ENCODE measurements around the gene SGCA. TPM values are rescaled to one million over a fixed set of nuclear protein-coding genes. Genes with fewer than 3 reads are reported as not detected.

The SGCA gene
- total RNA-seq, 4 donors from 2014 or later = 1.1 to 4.9 (median 2.6) TPM; not detected in 1

GRCh38 chr17:50136096-50136687, 29.6 kb upstream of the SGCA start:
- TF ChIP-seq CTCF (IDR thresholded peaks at IDR 0.05) = no peak
- ATAC-seq (ENCODE audit: low FRiP score) (no peak), DNase-seq (ENCODE audit: low spot score) (no peak)

GRCh38 chr17:50137042-50137441, 28.8 kb upstream of the SGCA start:
- ATAC-seq (ENCODE audit: low FRiP score) (no peak), DNase-seq (ENCODE audit: low spot score) (no peak)
- no peak for TF ChIP-seq CTCF (IDR thresholded peaks at IDR 0.05)

DNA sequence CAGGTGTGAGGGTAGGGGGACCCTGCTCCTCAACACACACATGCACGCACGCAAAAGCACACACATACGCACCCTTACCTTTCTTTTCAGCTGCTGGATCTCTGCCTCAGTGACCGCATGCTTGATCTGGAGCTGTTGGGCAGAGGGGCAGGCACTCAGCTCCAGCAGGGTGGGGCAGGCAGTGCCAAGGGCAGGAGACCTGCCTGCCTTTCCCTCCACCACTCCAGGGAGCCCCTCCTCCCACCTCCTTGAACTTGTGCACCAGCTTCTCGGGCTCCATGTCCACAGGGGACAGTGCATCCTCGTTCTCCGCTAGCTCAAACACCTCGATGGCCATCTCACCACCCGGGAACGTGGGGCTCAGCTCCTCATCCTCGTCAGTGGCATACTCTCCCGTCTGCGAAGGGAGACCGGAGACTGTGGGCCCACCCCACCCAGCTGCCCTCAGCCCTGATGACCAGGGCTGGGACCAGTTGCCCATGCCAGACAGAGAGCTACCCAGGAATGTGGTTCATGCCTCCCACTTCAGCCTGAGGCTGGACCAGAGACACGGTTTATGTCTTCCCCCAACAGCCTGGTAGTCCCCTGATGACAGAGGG, 26.5 kb upstream of the SGCA start:
- no peak for TF ChIP-seq CTCF (IDR thresholded peaks at IDR 0.05)
- no peak for DNase-seq (ENCODE audit: low spot score)
- ATAC-seq (ENCODE audit: low FRiP score) = no peak

DNA sequence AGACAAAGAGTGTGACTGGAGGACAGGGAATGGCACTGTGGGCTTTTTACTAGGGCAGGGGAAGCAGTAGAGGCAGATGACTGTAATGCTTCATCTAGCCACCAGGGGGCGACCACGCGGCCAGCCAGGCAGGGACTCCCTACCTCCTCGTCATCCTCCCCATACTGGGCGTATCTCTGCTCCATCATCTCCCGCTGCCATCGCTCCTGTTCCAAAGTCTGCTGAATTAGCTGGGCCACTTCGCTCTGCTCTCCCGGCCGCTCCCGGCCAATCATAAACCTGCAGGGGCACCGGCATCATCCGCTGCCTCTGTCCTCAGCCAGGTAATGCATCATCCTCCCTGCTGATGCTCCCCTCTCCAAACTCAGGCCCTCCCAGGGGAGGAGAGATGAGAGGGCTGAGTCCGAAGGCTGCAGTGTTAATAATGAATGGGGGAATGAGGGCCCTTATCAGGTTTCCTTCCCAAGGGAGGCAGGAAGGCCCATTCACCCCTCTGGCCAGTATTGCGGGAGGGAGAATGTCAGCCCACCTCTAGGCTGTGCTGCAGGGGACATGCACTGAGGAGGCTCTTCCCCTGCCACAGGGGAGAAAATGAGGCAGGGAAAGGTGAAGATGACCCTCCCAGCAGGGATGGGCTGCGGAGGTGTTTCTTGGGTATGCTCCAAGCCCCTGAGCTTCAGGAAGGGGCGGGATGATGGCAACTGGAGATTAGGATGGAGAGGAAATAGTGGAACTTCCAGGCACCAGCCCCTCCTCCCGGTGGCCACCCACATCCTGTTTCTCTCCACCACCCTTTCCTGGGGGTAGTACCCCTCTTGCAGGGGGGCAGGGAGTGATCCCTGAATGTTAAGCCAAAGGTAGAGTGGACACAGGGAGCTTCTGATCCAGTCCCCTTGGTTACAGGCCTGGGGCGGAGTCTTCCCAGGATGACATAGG, 25.6 kb upstream of the SGCA start:
- peak in 2 of 3 donors; percentile 93 to 98 for TF ChIP-seq CTCF (IDR thresholded peaks at IDR 0.05)
- DNase-seq (ENCODE audit: low spot score) (peak; percentile 67), ATAC-seq (ENCODE audit: low FRiP score) (peak; percentile 60)

DNA sequence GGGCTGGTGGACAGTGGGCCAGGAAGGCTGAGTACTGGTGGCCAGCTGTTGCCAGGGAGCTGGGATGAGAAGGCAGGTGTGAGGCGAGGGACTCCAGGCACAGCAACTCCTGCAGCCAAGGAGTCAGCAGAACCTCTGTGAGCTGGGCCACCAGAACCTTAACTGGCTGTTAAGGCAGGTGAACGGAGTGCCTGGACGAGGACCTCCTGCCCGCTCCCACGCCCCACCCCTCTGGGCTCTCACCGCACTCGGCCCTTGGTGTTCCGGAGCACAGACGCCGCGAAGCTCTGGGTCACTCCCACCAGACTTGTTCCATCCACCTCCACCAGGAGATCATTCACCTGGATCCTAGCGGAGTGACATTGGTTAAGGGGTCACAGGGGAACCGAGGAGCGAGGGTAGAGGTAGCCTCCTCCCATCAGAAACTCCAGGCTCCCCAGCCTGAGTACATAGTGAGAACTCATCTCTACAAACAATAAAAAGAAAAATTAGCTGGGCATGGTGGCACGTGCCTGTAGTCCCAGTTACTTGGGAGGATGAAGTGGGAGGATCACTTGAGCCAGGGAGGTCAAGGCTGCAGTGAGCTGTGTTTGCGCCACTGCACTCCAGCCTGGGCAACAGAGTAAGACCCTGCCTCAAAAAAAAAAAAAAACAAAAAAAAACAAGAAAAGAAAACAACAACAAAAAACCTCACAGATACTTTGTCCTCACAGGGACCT, 24.6 kb upstream of the SGCA start:
- ATAC-seq (ENCODE audit: low FRiP score) (no peak), DNase-seq (ENCODE audit: low spot score) (no peak)
- no peak for TF ChIP-seq CTCF (IDR thresholded peaks at IDR 0.05)

DNA sequence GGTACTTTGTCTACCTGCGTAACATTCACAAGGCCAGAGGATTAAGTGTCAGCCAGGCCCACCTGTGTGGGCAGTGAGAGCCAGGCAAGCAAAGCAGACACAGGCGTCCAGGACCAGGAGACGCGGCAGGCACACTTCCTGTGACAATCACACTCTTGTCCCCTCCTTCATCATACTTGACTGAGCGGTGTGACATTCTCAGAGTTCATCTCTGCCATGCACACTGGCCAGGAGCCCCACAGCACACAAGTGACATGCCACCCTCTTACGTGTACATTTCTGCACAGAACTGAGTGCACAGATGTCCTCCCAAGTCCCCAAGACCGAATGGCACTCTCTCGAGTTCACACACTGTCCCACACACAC, 24.1 kb upstream of the SGCA start:
- ATAC-seq (ENCODE audit: low FRiP score) (no peak), DNase-seq (ENCODE audit: low spot score) (no peak)
- TF ChIP-seq CTCF (IDR thresholded peaks at IDR 0.05) = no peak
